ENCODE results near the gene BMP7. TPM values are rescaled to one million over a fixed set of nuclear protein-coding genes. Genes with fewer than 3 reads are reported as not detected.

BMP7 gene
- total and polyA plus RNA-seq, 2 of the 8 experiments (the other 6 are each of a cell fraction or from before 2014, with no cell fraction given) = 9.2 to 14.7 TPM

DNA sequence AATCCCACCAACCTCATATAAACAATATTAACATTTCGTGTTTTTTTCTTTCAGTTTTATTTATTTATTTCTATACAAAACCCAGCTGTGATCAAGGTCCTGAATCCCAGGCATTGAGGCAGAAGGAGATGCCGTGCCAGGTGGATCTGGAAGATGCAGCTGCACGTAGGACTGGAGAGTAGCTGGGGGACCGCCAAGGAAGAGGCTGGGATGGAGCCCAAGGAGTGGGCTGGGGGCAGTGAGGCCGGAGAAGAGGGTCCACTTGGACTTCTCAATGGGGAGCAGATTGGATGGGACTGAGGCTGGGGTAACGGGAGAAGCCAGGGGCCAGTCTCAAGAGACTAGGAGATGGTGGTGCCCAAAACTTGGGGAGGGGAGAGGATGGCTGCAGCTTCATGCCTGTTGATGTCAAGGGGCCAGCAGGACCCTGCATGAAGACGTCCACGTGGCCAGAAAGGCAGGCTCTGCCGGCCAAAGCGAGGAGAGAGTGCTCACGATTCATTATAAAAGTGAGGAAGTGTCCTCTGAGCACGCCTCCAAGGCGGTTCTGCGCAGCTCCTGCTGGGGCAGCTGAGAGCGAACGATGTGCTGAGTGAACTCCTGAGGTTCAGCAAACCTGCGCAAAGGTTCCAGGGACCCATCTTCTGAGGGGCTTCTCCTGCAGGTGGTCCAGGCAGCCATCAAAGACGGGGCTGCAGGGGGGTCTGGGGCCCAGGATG lies 110.3 kb downstream of the BMP7 start (continued):
- TF ChIP-seq, protein P1, sequence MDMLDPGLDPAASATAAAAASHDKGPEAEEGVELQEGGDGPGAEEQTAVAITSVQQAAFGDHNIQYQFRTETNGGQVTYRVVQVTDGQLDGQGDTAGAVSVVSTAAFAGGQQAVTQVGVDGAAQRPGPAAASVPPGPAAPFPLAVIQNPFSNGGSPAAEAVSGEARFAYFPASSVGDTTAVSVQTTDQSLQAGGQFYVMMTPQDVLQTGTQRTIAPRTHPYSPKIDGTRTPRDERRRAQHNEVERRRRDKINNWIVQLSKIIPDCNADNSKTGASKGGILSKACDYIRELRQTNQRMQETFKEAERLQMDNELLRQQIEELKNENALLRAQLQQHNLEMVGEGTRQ (IDR thresholded peaks at IDR 0.05; ENCODE audit: low read length) = no peak
- no peak for TF ChIP-seq CHD1 (IDR thresholded peaks at IDR 0.05; ENCODE audit: low read depth, low read length)
- no peak for TF ChIP-seq BRCA1 (IDR thresholded peaks at IDR 0.05; ENCODE audit: low read depth, low read length)
- TF ChIP-seq SUZ12 (IDR thresholded peaks at IDR 0.05; ENCODE audit: low read length) = no peak

Data from H1 (cell line).